Mesendoderm (in vitro differentiated cells): ENCODE measurements around the gene NDUFB10.

ENCODE experiments used
- DNase-seq: peaks from one replicate; pipeline ENCODE4 v3.0.0; 2013
- H2AK5ac ChIP-seq: 2 replicates; pipeline ENCODE4 v1.6.1; 2013; ENCODE audit warnings: low read length, inconsistent platforms
- H2BK120ac ChIP-seq: 2 replicates; pipeline ENCODE4 v1.6.1; 2013; ENCODE audit warnings: low read depth, mild to moderate bottlenecking, low read length, moderate library complexity, mixed read lengths
- H2BK15ac ChIP-seq: replicated peaks from 2 replicates; pipeline ENCODE4 v1.6.1; 2013; ENCODE audit warnings: low read depth, mild to moderate bottlenecking, moderate library complexity
- H2BK5ac ChIP-seq: 2 replicates; pipeline ENCODE4 v1.6.1; 2013; ENCODE audit warnings: low read length, inconsistent platforms
- H3K18ac ChIP-seq: 2 replicates; pipeline ENCODE4 v1.6.1; 2013; ENCODE audit warnings: mild to moderate bottlenecking, low read length, mixed read lengths
- H3K23ac ChIP-seq: one replicate; pipeline ENCODE4 v1.6.1; 2013; ENCODE audit warnings: low read length
- H3K27ac ChIP-seq: 2 replicates; pipeline ENCODE4 v1.5.1; 2013; ENCODE audit warnings: low read depth, mild to moderate bottlenecking, inconsistent platforms, low read length, moderate library complexity
- H3K27me3 ChIP-seq: 2 replicates; pipeline ENCODE4 v1.6.1; 2013; ENCODE audit warnings: low read length, control low read depth, mild to moderate bottlenecking, inconsistent platforms; ENCODE audit not compliant: insufficient read depth, poor library complexity
- H3K36me3 ChIP-seq: 2 replicates; pipeline ENCODE4 v1.6.1; 2013; ENCODE audit warnings: low read length, inconsistent platforms; ENCODE audit not compliant: control insufficient read depth, insufficient read depth
- H3K4ac ChIP-seq: one replicate; pipeline ENCODE4 v1.6.1; 2013; ENCODE audit warnings: low read depth, mild to moderate bottlenecking, low read length, moderate library complexity
- H3K4me1 ChIP-seq: 2 replicates; pipeline ENCODE4 v1.6.1; 2013; ENCODE audit warnings: low read depth, low read length, inconsistent platforms; ENCODE audit not compliant: control insufficient read depth
- H3K4me2 ChIP-seq: 2 replicates; pipeline ENCODE4 v1.6.1; 2013; ENCODE audit warnings: low read length
- H3K4me3 ChIP-seq: 2 replicates; pipeline ENCODE4 v1.5.1; 2013; ENCODE audit warnings: mild to moderate bottlenecking, low read length
- H3K56ac ChIP-seq: one replicate; pipeline ENCODE4 v1.6.1; 2013; ENCODE audit warnings: low read length
- H3K79me1 ChIP-seq: 2 replicates; pipeline ENCODE4 v1.6.1; 2013; ENCODE audit warnings: low read length, inconsistent platforms
- H3K79me2 ChIP-seq: 2 replicates; pipeline ENCODE4 v1.6.1; 2013; ENCODE audit warnings: mild to moderate bottlenecking, low read length; ENCODE audit not compliant: control insufficient read depth, insufficient read depth
- H3K9ac ChIP-seq: 2 replicates; pipeline ENCODE4 v1.6.1; 2013; ENCODE audit warnings: low read length, inconsistent platforms
- H4K5ac ChIP-seq: one replicate; pipeline ENCODE4 v1.6.1; 2013; ENCODE audit warnings: low read length
- H4K8ac ChIP-seq: one replicate; pipeline ENCODE4 v1.6.1; 2013; ENCODE audit warnings: low read depth, mild to moderate bottlenecking, control low read depth, low read length, moderate library complexity
- WGBS: extraction: QIAGEN DNeasy Blood & Tissue Kit; methylation state at CpG from one replicate; pipeline ENCODE4 v1.1.7; 2013; ENCODE audit warnings: low lambda C conversion rate, missing lambda C conversion rate; ENCODE audit not compliant: insufficient coverage; ENCODE audit errors: extremely low coverage; 5-methylcytosine and 5-hydroxymethylcytosine counted together

The NDUFB10 gene

GRCh38 chr16:1982991-1983543 is 23.7 kb downstream of the NDUFB10 start:
- Histone ChIP-seq H3K9ac (peak overlapping the region; percentile 37), H2BK5ac (no peak overlapping the region), H2BK120ac (no peak overlapping the region), H3K56ac (no peak overlapping the region), H3K27me3 (peaks cover 9% of the 10 kb centered on the region), H3K27ac (no peak overlapping the region), H3K4ac (no peak overlapping the region), H2AK5ac (no peak overlapping the region), H3K23ac (no peak overlapping the region), H4K5ac (no peak overlapping the region), H3K79me2 (peaks cover 2% of the 10 kb centered on the region), H3K36me3 (peaks cover 3% of the 10 kb centered on the region), H3K4me3 (no peak overlapping the region), H4K8ac (no peak overlapping the region), H2BK15ac (no peak overlapping the region), H3K4me2 (no peak overlapping the region), H3K4me1 (peaks cover 5% of the 10 kb centered on the region), H3K18ac (no peak overlapping the region), H3K79me1 (peaks cover 10% of the 10 kb centered on the region)
- DNase-seq, result no peak
- no CpG with 5 or more reads among the region's 19 CpGs for WGBS

GRCh38 chr16:1983544-1984346 is 24.4 kb downstream of the NDUFB10 start, which contains the start of gene GFER:
Gene GFER, plus strand, starts transcription at chr16:1984193. Its CDS starts 26 bp downstream, at chr16:1984219.
- peak within 1 kb of the TSS; percentile 91 for H3K9ac ChIP-seq
- H3K4me2 ChIP-seq, result peak within 1 kb of the TSS; percentile 84
- no peak within 1 kb of the TSS for H4K5ac ChIP-seq
- no CpG with 5 or more reads among the region's 109 CpGs for WGBS
- H3K56ac ChIP-seq, result peak within 1 kb of the TSS; percentile 96
- no peak within 1 kb of the TSS for H4K8ac ChIP-seq
- no peak within 1 kb of the TSS for H3K23ac ChIP-seq
- peak within 1 kb of the TSS; percentile 78 for H3K4me3 ChIP-seq
- H3K79me1 ChIP-seq, result peaks cover 10% of the 10 kb centered on the region
- H2BK120ac ChIP-seq, result no peak within 1 kb of the TSS
- DNase-seq, result peak; percentile 96
- H3K36me3 ChIP-seq, result peaks cover 3% of the 10 kb centered on the region
- H3K4ac ChIP-seq, result peak within 1 kb of the TSS; percentile 61
- H3K27ac ChIP-seq, result peak within 1 kb of the TSS; percentile 64
- H3K27me3 ChIP-seq, result peaks cover 9% of the 10 kb centered on the region
- no peak within 1 kb of the TSS for H2BK5ac ChIP-seq
- H3K79me2 ChIP-seq, result peaks cover 2% of the 10 kb centered on the region
- peaks cover 5% of the 10 kb centered on the region for H3K4me1 ChIP-seq
- H2AK5ac ChIP-seq, result no peak within 1 kb of the TSS
- H3K18ac ChIP-seq, result peak within 1 kb of the TSS; percentile 72
- H2BK15ac ChIP-seq, result no peak within 1 kb of the TSS

GRCh38 chr16:1984347-1985225 is 25.2 kb downstream of the NDUFB10 start:
- Histone ChIP-seq H2BK120ac (no peak overlapping the region), H3K4me2 (peak overlapping the region; percentile 43), H3K4me1 (peaks cover 5% of the 10 kb centered on the region), H3K4ac (peak overlapping the region; percentile 61), H3K27ac (peak overlapping the region; percentile 64), H3K18ac (peak overlapping the region; percentile 72), H2BK5ac (no peak overlapping the region), H4K5ac (no peak overlapping the region), H3K27me3 (peaks cover 9% of the 10 kb centered on the region), H2BK15ac (no peak overlapping the region), H3K36me3 (peaks cover 3% of the 10 kb centered on the region), H3K9ac (peak overlapping the region; percentile 91), H3K56ac (peak overlapping the region; percentile 96), H2AK5ac (no peak overlapping the region), H3K79me1 (peaks cover 10% of the 10 kb centered on the region), H3K79me2 (peaks cover 2% of the 10 kb centered on the region), H3K23ac (no peak overlapping the region), H4K8ac (no peak overlapping the region), H3K4me3 (peak overlapping the region; percentile 78)
- DNase-seq, result no peak
- WGBS, result no CpG with 5 or more reads among the region's 58 CpGs

GRCh38 chr16:1985466-1986150 is 26.3 kb downstream of the NDUFB10 start:
- peaks cover 2% of the 10 kb centered on the region for H3K79me2 ChIP-seq
- no peak for DNase-seq
- no peak overlapping the region for H2AK5ac ChIP-seq
- peak overlapping the region; percentile 91 for H3K9ac ChIP-seq
- no peak overlapping the region for H3K23ac ChIP-seq
- WGBS, result no CpG with 5 or more reads among the region's 14 CpGs
- no peak overlapping the region for H3K4ac ChIP-seq
- H3K4me1 ChIP-seq, result peaks cover 5% of the 10 kb centered on the region
- no peak overlapping the region for H2BK120ac ChIP-seq
- H3K27ac ChIP-seq, result no peak overlapping the region
- H4K8ac ChIP-seq, result no peak overlapping the region
- no peak overlapping the region for H3K4me3 ChIP-seq
- H3K4me2 ChIP-seq, result no peak overlapping the region
- no peak overlapping the region for H4K5ac ChIP-seq
- peaks cover 3% of the 10 kb centered on the region for H3K36me3 ChIP-seq
- H3K27me3 ChIP-seq, result peaks cover 8% of the 10 kb centered on the region
- H3K56ac ChIP-seq, result no peak overlapping the region
- no peak overlapping the region for H3K18ac ChIP-seq
- H3K79me1 ChIP-seq, result peaks cover 10% of the 10 kb centered on the region
- no peak overlapping the region for H2BK15ac ChIP-seq
- no peak overlapping the region for H2BK5ac ChIP-seq

GRCh38 chr16:1987198-1987597 is 27.9 kb downstream of the NDUFB10 start:
- Histone ChIP-seq H3K9ac (no peak overlapping the region), H3K27me3 (peaks cover 3% of the 10 kb centered on the region)
- no CpG with 5 or more reads among the region's 10 CpGs for WGBS

More at GRCh38 chr16:1987198-1987597, 27.9 kb downstream of the NDUFB10 start:
- H3K4me2 ChIP-seq, result no peak overlapping the region
- no peak overlapping the region for H3K23ac ChIP-seq
- H3K4me1 ChIP-seq, result peaks cover 5% of the 10 kb centered on the region
- no peak overlapping the region for H3K27ac ChIP-seq
- no peak overlapping the region for H2BK120ac ChIP-seq
- DNase-seq, result no peak
- no peak overlapping the region for H2BK5ac ChIP-seq
- H3K4ac ChIP-seq, result no peak overlapping the region
- peaks cover 10% of the 10 kb centered on the region for H3K79me1 ChIP-seq
- H4K5ac ChIP-seq, result no peak overlapping the region
- H3K56ac ChIP-seq, result no peak overlapping the region
- H3K36me3 ChIP-seq, result peaks cover 3% of the 10 kb centered on the region
- H2BK15ac ChIP-seq, result no peak overlapping the region
- no peak overlapping the region for H3K4me3 ChIP-seq
- no peak overlapping the region for H4K8ac ChIP-seq
- H2AK5ac ChIP-seq, result no peak overlapping the region
- no peak overlapping the region for H3K18ac ChIP-seq
- H3K79me2 ChIP-seq, result peaks cover 2% of the 10 kb centered on the region
